ENCODE results near the gene WDFY4. TPM values are rescaled to one million over a fixed set of nuclear protein-coding genes. Genes with fewer than 3 reads are reported as not detected.

The WDFY4 gene
- total RNA-seq, 1 donor from 2014 or later = 0.03 TPM

GRCh38 chr10:48691812-48692528, 7.3 kb downstream of the WDFY4 start:
- no peak for DNase-seq (ENCODE audit: low read depth)

GRCh38 chr10:48692748-48693147, 8.1 kb downstream of the WDFY4 start:
- DNase-seq (ENCODE audit: low read depth) = no peak

GRCh38 chr10:48693206-48693605, 8.5 kb downstream of the WDFY4 start:
- no peak for DNase-seq (ENCODE audit: low read depth)

- DNase-seq (ENCODE audit: low read depth) = peak; percentile 70
Measured at GRCh38 chr10:48694371-48695030, 9.8 kb downstream of the WDFY4 start.

GRCh38 chr10:48695636-48696534, 11.2 kb downstream of the WDFY4 start:
- no peak for DNase-seq (ENCODE audit: low read depth)

GRCh38 chr10:48696535-48696873, 11.8 kb downstream of the WDFY4 start:
- DNase-seq (ENCODE audit: low read depth) = no peak

- no peak for DNase-seq (ENCODE audit: low read depth)
Measured at GRCh38 chr10:48697091-48697490, 12.4 kb downstream of the WDFY4 start.

- DNase-seq (ENCODE audit: low read depth) = no peak
Measured at GRCh38 chr10:48697821-48698764, 13.4 kb downstream of the WDFY4 start.

GRCh38 chr10:48699011-48699627, 14.4 kb downstream of the WDFY4 start:
- no peak for DNase-seq (ENCODE audit: low read depth)

GRCh38 chr10:48700071-48700470, 15.4 kb downstream of the WDFY4 start:
- no peak for DNase-seq (ENCODE audit: low read depth)

GRCh38 chr10:48700493-48700892, 15.8 kb downstream of the WDFY4 start:
- no peak for DNase-seq (ENCODE audit: low read depth)

- DNase-seq (ENCODE audit: low read depth) = no peak
Measured at GRCh38 chr10:48701139-48701901, 16.6 kb downstream of the WDFY4 start.

- DNase-seq (ENCODE audit: low read depth) = no peak
Measured at GRCh38 chr10:48701941-48702340, 17.3 kb downstream of the WDFY4 start.

GRCh38 chr10:48703531-48704122, 19.0 kb downstream of the WDFY4 start:
- no peak for DNase-seq (ENCODE audit: low read depth)

GRCh38 chr10:48704156-48704555, 19.5 kb downstream of the WDFY4 start:
- no peak for DNase-seq (ENCODE audit: low read depth)

GRCh38 chr10:48705401-48705938, 20.8 kb downstream of the WDFY4 start:
- DNase-seq (ENCODE audit: low read depth) = no peak

GRCh38 chr10:48707472-48707871, 22.8 kb downstream of the WDFY4 start:
- DNase-seq (ENCODE audit: low read depth) = no peak

GRCh38 chr10:48708144-48708543, 23.5 kb downstream of the WDFY4 start:
- DNase-seq (ENCODE audit: low read depth) = peak; percentile 44
